Mesothelial cell of epicardium (in vitro differentiated cells): ENCODE data around the gene GTF2H4. TPM values are rescaled to one million over a fixed set of nuclear protein-coding genes. Genes with fewer than 3 reads are reported as not detected.
"Not testable (repeated sequence)": the region's sequence is repeated elsewhere in the genome, so short reads cannot be mapped to it uniquely, and the experiment has no call there.

Experiments
- DNase-seq, 2 experiments: peaks; one replicate each; pipeline ENCODE4 v3.0.0; 2021; ENCODE audit warnings: low spot score in 2 of 2; ENCODE audit not compliant: unreplicated experiment in 2 of 2
- H3K27ac Mint-ChIP-seq: 2 replicates; pipeline ENCODE4 v1.8.0; 2021; ENCODE audit warnings: mixed read lengths
- H3K27me3 Mint-ChIP-seq: 2 replicates; pipeline ENCODE4 v1.8.0; 2021; ENCODE audit warnings: low read depth, mixed read lengths
- H3K36me3 Mint-ChIP-seq: 2 replicates; pipeline ENCODE4 v1.8.0; 2021; ENCODE audit warnings: mixed read lengths
- H3K4me1 Mint-ChIP-seq: 2 replicates; pipeline ENCODE4 v1.8.0; 2021; ENCODE audit warnings: mixed read lengths
- H3K4me3 Mint-ChIP-seq: 2 replicates; pipeline ENCODE4 v1.8.0; 2021; ENCODE audit warnings: mild to moderate bottlenecking, moderate library complexity, mixed read lengths
- H3K9me3 Mint-ChIP-seq: 2 replicates; pipeline ENCODE4 v1.8.0; 2021; ENCODE audit warnings: mixed read lengths
- CTCF ChIP-seq: fragments of 200-600 bp; sonication (generic); IDR thresholded peaks from one replicate; pipeline ENCODE4 v1.5.0; 2021; ENCODE audit warnings: antibody characterized with exemption; ENCODE audit not compliant: unreplicated experiment
- total RNA-seq: library from RNA; stranded (reverse); gene quantifications from 3 replicates; pipeline ENCODE4 v1.2.1, GENCODE V29; 2021

The GTF2H4 gene
- total RNA-seq, 1 donor from 2014 or later, result 62.1 TPM

GRCh38 chr6:30914854-30915590, 7.0 kb downstream of the GTF2H4 start:
- peaks cover 24% of the 10 kb centered on the region for H3K4me1 Mint-ChIP-seq
- H3K27ac Mint-ChIP-seq, result peak overlapping the region; percentile 99
- no peak for TF ChIP-seq CTCF
- no peaks in the 10 kb centered on the region for H3K9me3 Mint-ChIP-seq
- H3K36me3 Mint-ChIP-seq, result peaks cover 27% of the 10 kb centered on the region
- no peak for DNase-seq
- H3K27me3 Mint-ChIP-seq, result no peaks in the 10 kb centered on the region
- H3K4me3 Mint-ChIP-seq, result peak overlapping the region; percentile 87

- no peaks in the 10 kb centered on the region for H3K9me3 Mint-ChIP-seq
- TF ChIP-seq CTCF, result peak; percentile 29
- H3K27me3 Mint-ChIP-seq, result no peaks in the 10 kb centered on the region
- H3K27ac Mint-ChIP-seq, result no peak overlapping the region
- peaks cover 24% of the 10 kb centered on the region for H3K4me1 Mint-ChIP-seq
- peak overlapping the region; percentile 87 for H3K4me3 Mint-ChIP-seq
- H3K36me3 Mint-ChIP-seq, result peaks cover 29% of the 10 kb centered on the region
- DNase-seq, result no peak
These were observed 7.6 kb downstream of the GTF2H4 start for GRCh38 chr6:30915591-30915946.

- Mint-ChIP-seq H3K27me3 (no peaks in the 10 kb centered on the region), H3K4me3 (no peak overlapping the region), H3K9me3 (no peaks in the 10 kb centered on the region), H3K27ac (no peak overlapping the region), H3K4me1 (peaks cover 24% of the 10 kb centered on the region), H3K36me3 (peaks cover 26% of the 10 kb centered on the region)
- DNase-seq, result no peak
- TF ChIP-seq CTCF, result no peak
These were observed 9.0 kb downstream of the GTF2H4 start for GRCh38 chr6:30917041-30917440.

- H3K4me3 Mint-ChIP-seq, result no peak overlapping the region
- H3K36me3 Mint-ChIP-seq, result peaks cover 26% of the 10 kb centered on the region
- no peaks in the 10 kb centered on the region for H3K9me3 Mint-ChIP-seq
- TF ChIP-seq CTCF, result no peak
- no peaks in the 10 kb centered on the region for H3K27me3 Mint-ChIP-seq
- no peak overlapping the region for H3K27ac Mint-ChIP-seq
- DNase-seq, result no peak
- peaks cover 24% of the 10 kb centered on the region for H3K4me1 Mint-ChIP-seq
These were observed 9.5 kb downstream of the GTF2H4 start for GRCh38 chr6:30917487-30917886.

GRCh38 chr6:30918670-30919069, 10.7 kb downstream of the GTF2H4 start:
- H3K4me3 Mint-ChIP-seq, result no peak overlapping the region
- peaks cover 24% of the 10 kb centered on the region for H3K4me1 Mint-ChIP-seq
- no peaks in the 10 kb centered on the region for H3K9me3 Mint-ChIP-seq
- DNase-seq, result no peak
- no peak overlapping the region for H3K27ac Mint-ChIP-seq
- peaks cover 30% of the 10 kb centered on the region for H3K36me3 Mint-ChIP-seq
- no peaks in the 10 kb centered on the region for H3K27me3 Mint-ChIP-seq
- no peak for TF ChIP-seq CTCF

GRCh38 chr6:30922447-30922852, 14.4 kb downstream of the GTF2H4 start:
- Mint-ChIP-seq H3K4me3 (no peak overlapping the region), H3K27me3 (no peaks in the 10 kb centered on the region), H3K4me1 (no peaks in the 10 kb centered on the region), H3K27ac (no peak overlapping the region), H3K9me3 (no peaks in the 10 kb centered on the region), H3K36me3 (peaks cover 32% of the 10 kb centered on the region)
- no peak for DNase-seq
- no peak for TF ChIP-seq CTCF

- H3K4me3 Mint-ChIP-seq, H3K27me3 Mint-ChIP-seq, H3K27ac Mint-ChIP-seq, H3K4me1 Mint-ChIP-seq, DNase-seq: not testable (repeated sequence)
- Mint-ChIP-seq H3K36me3 (peaks cover 45% of the 10 kb centered on the region), H3K9me3 (peaks cover 12% of the 10 kb centered on the region)
These were observed 16.1 kb downstream of the GTF2H4 start for GRCh38 chr6:30924040-30924627.
